Hepatocyte (in vitro differentiated cells): Measurements from ENCODE around the gene LRIT1. TPM values are rescaled to one million over a fixed set of nuclear protein-coding genes. Genes with fewer than 3 reads are reported as not detected.

Experiments
- DNase-seq: peaks from one replicate; pipeline ENCODE4 v3.0.0-alpha.2; 2016; ENCODE audit warnings: low spot score
- H2AFZ ChIP-seq: fragments of 200-600 bp; sonication (generic); 2 replicates; pipeline ENCODE4 v1.6.0; 2016; ENCODE audit warnings: antibody characterized with exemption, mild to moderate bottlenecking
- H3K27ac ChIP-seq: fragments of 200-600 bp; sonication (generic); 2 replicates; pipeline ENCODE4 v1.5.1; 2016; ENCODE audit warnings: mild to moderate bottlenecking
- H3K27me3 ChIP-seq: fragments of 200-600 bp; sonication (generic); 2 replicates; pipeline ENCODE4 v1.6.1; 2016
- H3K36me3 ChIP-seq: fragments of 200-600 bp; sonication (generic); replicated peaks from 2 replicates; pipeline ENCODE4 v1.5.1; 2016; ENCODE audit warnings: low read depth; ENCODE audit not compliant: insufficient read depth
- H3K4me1 ChIP-seq: fragments of 200-600 bp; sonication (generic); 2 replicates; pipeline ENCODE4 v1.5.1; 2016; ENCODE audit warnings: mild to moderate bottlenecking, moderate library complexity; ENCODE audit not compliant: insufficient read depth
- H3K4me2 ChIP-seq: fragments of 200-600 bp; sonication (generic); 2 replicates; pipeline ENCODE4 v1.6.0; 2016
- H3K4me3 ChIP-seq: fragments of 200-600 bp; sonication (generic); 2 replicates; pipeline ENCODE4 v1.5.1; 2016; ENCODE audit warnings: mild to moderate bottlenecking
- H3K79me2 ChIP-seq: fragments of 200-600 bp; sonication (generic); 2 replicates; pipeline ENCODE4 v1.6.0; 2017; ENCODE audit warnings: mild to moderate bottlenecking
- H3K9me2 ChIP-seq: fragments of 200-600 bp; sonication (generic); replicated peaks from 2 replicates; pipeline ENCODE4 v1.6.0; 2017; ENCODE audit warnings: mild to moderate bottlenecking; ENCODE audit not compliant: insufficient read depth
- H3K9me3 ChIP-seq: fragments of 200-600 bp; sonication (generic); 2 replicates; pipeline ENCODE4 v1.5.1; 2016; ENCODE audit warnings: low read depth, mild to moderate bottlenecking
- H4K20me1 ChIP-seq: fragments of 200-600 bp; sonication (generic); 2 replicates; pipeline ENCODE4 v1.6.0; 2016; ENCODE audit warnings: mild to moderate bottlenecking; ENCODE audit not compliant: insufficient read depth, poor library complexity, severe bottlenecking
- EZH2 ChIP-seq: fragments of 200-600 bp; sonication (generic); IDR thresholded peaks from 2 replicates; pipeline ENCODE4 v1.6.1; 2016; ENCODE audit warnings: antibody characterized with exemption, mild to moderate bottlenecking, borderline replicate concordance
- EZH2phosphoT487 ChIP-seq: fragments of 200-600 bp; sonication (generic); IDR thresholded peaks from one replicate; pipeline ENCODE4 v1.6.1; 2018; ENCODE audit warnings: antibody characterized with exemption, mild to moderate bottlenecking, low read depth, moderate library complexity; ENCODE audit not compliant: unreplicated experiment, severe bottlenecking
- WGBS: methylation state at CpG from one replicate; pipeline ENCODE4 v1.1.6; 2016; ENCODE audit warnings: low lambda C conversion rate; ENCODE audit errors: missing lambda C conversion rate; 5-methylcytosine and 5-hydroxymethylcytosine counted together
- polyA plus RNA-seq: library from polyadenylated mRNA; unstranded; fragments of >200 nt; fragmentation: Nextera tagmentation; extraction: Ambion mirVana; gene quantifications from 2 replicates; pipeline ENCODE4 v1.2.1, GENCODE V29; 2016
- total RNA-seq: library from RNA; depleted of rRNA; stranded (reverse); fragments of >200 nt; gene quantifications from 2 replicates; pipeline ENCODE4 v1.2.3, GENCODE V29; 2014
- TF ChIP-seq, protein P1 (sequence below): fragments of 200-600 bp; sonication (generic); IDR thresholded peaks from 2 replicates; pipeline ENCODE4 v1.5.1; 2016; ENCODE audit warnings: antibody characterized with exemption, mild to moderate bottlenecking; ENCODE audit not compliant: poor library complexity

LRIT1 gene
- total and polyA plus RNA-seq, 2 experiments from 2014 or later: not detected

DNA sequence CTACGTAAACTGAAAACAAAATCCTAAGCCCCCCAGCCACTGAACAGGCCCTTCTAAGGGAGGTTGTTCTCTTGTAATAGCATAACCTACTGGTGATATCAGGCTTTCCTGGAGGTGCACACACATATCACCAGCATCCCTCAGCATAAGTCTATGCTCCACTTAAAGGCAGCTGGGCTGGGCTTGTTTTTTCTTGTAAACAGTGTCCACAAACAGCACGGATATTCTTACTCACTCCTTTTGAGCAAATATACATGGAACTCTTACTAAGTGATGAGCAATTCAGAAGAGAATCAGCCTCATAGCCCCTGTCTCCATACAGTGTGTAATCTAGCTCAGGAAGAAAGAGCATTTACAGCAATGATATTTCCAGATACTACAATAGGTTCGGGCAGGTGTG, 2.4 kb downstream of the LRIT1 start:
- Histone ChIP-seq H4K20me1 (no peaks in the 10 kb centered on the region), H3K4me2 (no peak overlapping the region), H3K36me3 (no peaks in the 10 kb centered on the region), H3K9me2 (no peaks in the 10 kb centered on the region), H3K4me3 (no peak overlapping the region), H3K27me3 (peaks cover 15% of the 10 kb centered on the region), H3K4me1 (no peaks in the 10 kb centered on the region), H3K79me2 (no peaks in the 10 kb centered on the region), H3K9me3 (no peaks in the 10 kb centered on the region), H3K27ac (no peak overlapping the region), H2AFZ (no peak overlapping the region)
- no peak for DNase-seq
- TF ChIP-seq, protein P1, sequence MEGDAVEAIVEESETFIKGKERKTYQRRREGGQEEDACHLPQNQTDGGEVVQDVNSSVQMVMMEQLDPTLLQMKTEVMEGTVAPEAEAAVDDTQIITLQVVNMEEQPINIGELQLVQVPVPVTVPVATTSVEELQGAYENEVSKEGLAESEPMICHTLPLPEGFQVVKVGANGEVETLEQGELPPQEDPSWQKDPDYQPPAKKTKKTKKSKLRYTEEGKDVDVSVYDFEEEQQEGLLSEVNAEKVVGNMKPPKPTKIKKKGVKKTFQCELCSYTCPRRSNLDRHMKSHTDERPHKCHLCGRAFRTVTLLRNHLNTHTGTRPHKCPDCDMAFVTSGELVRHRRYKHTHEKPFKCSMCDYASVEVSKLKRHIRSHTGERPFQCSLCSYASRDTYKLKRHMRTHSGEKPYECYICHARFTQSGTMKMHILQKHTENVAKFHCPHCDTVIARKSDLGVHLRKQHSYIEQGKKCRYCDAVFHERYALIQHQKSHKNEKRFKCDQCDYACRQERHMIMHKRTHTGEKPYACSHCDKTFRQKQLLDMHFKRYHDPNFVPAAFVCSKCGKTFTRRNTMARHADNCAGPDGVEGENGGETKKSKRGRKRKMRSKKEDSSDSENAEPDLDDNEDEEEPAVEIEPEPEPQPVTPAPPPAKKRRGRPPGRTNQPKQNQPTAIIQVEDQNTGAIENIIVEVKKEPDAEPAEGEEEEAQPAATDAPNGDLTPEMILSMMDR: no peak
- TF ChIP-seq EZH2: no peak
- TF ChIP-seq EZH2phosphoT487: no peak
- 90% methylated on average over 3 of the region's 3 CpGs for WGBS

DNA sequence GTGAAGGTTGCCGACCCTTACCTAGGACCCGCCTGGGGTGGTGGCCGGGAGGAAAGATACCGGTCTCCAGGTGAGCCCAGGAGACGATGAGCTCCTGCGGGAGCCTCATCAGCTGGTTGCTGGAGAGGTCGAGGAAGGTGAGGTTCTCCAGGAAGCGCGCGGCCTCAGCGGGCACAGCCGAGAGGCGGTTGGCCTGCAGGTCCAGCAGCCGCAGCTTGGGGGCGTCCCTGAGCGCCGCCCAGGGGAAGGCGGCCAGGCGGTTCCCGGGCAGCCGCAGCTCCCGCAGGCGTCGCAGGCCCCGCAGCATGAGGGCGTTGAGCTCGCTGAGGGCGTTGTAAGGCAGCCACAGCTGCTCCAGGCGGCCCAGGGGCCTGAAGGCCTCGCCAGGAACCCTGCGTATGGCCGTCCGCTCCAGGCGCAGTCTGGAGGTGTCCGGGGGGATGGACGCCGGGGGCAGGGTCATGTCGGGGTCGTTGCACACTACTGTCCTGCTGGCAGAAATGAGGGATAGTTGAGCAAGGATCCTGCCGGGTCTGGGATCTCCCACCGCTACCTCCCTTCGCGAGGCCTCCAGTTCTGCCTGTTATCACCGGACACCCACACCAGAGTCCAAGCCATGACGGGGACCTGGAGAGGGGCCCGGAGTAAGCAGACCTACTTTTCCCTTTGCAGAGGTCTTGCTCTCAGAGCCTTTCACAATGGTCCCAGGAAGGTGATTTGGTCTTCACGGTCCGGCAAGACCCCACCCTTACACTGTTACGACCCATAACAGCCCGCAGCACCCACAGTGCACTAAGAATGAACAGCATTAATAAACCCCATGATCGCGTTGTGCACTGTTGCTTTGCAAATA, 3.9 kb downstream of the LRIT1 start:
- Histone ChIP-seq H3K9me3 (no peaks in the 10 kb centered on the region), H4K20me1 (no peaks in the 10 kb centered on the region), H3K4me3 (no peak overlapping the region), H3K27ac (no peak overlapping the region), H3K27me3 (peaks cover 15% of the 10 kb centered on the region), H3K79me2 (no peaks in the 10 kb centered on the region), H3K4me2 (no peak overlapping the region), H3K9me2 (no peaks in the 10 kb centered on the region), H2AFZ (no peak overlapping the region), H3K36me3 (no peaks in the 10 kb centered on the region), H3K4me1 (no peaks in the 10 kb centered on the region)
- 52% methylated on average over 44 of the region's 52 CpGs for WGBS
- no peak for DNase-seq
- TF ChIP-seq EZH2: no peak
- TF ChIP-seq, protein P1: no peak
- no peak for TF ChIP-seq EZH2phosphoT487

GRCh38 chr10:84236807-84237198, 4.5 kb downstream of the LRIT1 start:
- TF ChIP-seq, protein P1: no peak
- TF ChIP-seq EZH2 (no peak), EZH2phosphoT487 (no peak)
- H3K9me2 ChIP-seq: no peaks in the 10 kb centered on the region
- no peak overlapping the region for H3K4me2 ChIP-seq
- no peaks in the 10 kb centered on the region for H4K20me1 ChIP-seq
- no peaks in the 10 kb centered on the region for H3K4me1 ChIP-seq
- H3K27me3 ChIP-seq: peaks cover 15% of the 10 kb centered on the region
- DNase-seq: no peak
- WGBS: 91% methylated on average over 6 of the region's 6 CpGs
- H3K4me3 ChIP-seq: no peak overlapping the region
- no peaks in the 10 kb centered on the region for H3K9me3 ChIP-seq
- no peaks in the 10 kb centered on the region for H3K79me2 ChIP-seq
- H3K36me3 ChIP-seq: no peaks in the 10 kb centered on the region
- H2AFZ ChIP-seq: no peak overlapping the region
- no peak overlapping the region for H3K27ac ChIP-seq
